ENCODE measurements around the gene CACNA1F. TPM values are rescaled to one million over a fixed set of nuclear protein-coding genes. Genes with fewer than 3 reads are reported as not detected.

The CACNA1F gene
- total and polyA plus RNA-seq, 9 of the 15 experiments (the other 6 are each of a cell fraction or from before 2014, with no cell fraction given), result under 0.01 to 0.41 (median 0.03) TPM; not detected in 3

DNA sequence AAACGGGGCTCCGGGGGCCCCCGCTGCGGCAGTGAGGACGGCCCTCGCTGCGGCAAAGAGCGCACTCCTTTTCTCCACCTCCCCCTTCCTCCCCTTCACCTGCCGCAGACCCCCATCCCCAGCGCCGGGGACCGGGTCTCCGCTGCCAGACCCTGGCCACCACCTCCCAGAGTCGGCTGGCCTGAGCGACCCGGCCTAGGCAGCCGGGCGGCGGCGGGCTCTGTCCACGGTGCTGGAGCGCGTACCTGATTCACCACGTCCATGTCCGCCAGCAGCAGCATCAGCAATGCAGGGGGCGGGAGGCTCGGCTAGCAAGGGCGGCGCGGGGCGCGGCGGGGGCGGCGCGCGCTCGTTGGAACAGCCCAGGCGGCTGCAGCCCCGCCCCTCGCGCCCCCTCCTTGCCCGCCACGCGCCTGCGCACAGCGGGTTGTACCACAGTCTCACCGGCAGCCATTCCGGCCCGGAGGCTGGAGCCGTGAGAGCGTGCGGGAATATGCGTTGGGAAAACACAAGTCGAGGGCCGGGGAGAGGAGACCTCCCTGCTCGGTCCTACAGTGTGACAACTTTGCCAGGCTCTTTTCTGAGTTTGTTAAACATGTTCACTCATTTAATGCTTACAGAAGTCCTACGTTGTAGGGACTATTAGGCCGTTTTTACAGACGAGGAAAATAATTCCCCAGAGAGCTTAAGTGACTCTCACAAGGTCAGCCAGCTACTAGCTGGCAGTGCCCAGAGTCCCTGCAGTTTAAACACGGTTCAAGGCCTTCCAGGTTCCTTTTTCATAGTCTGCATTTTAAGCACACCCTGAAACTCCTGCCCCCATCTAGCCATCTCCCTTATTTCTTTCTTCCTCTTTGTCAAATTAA lies 33.0 kb downstream of the CACNA1F start, which contains the start of gene SYP (continued):
- TF ChIP-seq, protein P1, sequence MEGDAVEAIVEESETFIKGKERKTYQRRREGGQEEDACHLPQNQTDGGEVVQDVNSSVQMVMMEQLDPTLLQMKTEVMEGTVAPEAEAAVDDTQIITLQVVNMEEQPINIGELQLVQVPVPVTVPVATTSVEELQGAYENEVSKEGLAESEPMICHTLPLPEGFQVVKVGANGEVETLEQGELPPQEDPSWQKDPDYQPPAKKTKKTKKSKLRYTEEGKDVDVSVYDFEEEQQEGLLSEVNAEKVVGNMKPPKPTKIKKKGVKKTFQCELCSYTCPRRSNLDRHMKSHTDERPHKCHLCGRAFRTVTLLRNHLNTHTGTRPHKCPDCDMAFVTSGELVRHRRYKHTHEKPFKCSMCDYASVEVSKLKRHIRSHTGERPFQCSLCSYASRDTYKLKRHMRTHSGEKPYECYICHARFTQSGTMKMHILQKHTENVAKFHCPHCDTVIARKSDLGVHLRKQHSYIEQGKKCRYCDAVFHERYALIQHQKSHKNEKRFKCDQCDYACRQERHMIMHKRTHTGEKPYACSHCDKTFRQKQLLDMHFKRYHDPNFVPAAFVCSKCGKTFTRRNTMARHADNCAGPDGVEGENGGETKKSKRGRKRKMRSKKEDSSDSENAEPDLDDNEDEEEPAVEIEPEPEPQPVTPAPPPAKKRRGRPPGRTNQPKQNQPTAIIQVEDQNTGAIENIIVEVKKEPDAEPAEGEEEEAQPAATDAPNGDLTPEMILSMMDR (IDR thresholded peaks at IDR 0.05 in 2 of 3, conservative IDR thresholded peaks at IDR 0.05 in 1 of 3; ENCODE audit: insufficient read depth in 2 of 3, low read depth in 1 of 3, low read length in 3 of 3), result peak in 1 of 3 experiments; percentile 17; a peak in 1 of 6 replicates
- TF ChIP-seq PHF8 (IDR thresholded peaks at IDR 0.05; ENCODE audit: borderline replicate concordance, low read length) (peak; percentile 76), KLF13 (tag; IDR thresholded peaks at IDR 0.05; ENCODE audit: borderline replicate concordance, low read depth) (peak; percentile 94), ZNF24 (IDR thresholded peaks at IDR 0.05) (peak; percentile 58; the same call in 1 of the 2 replicates), HCFC1 (IDR thresholded peaks at IDR 0.05; ENCODE audit: low read depth, low read length) (no peak), RBM15 (IDR thresholded peaks at IDR 0.05; ENCODE audit: insufficient read depth, low read length) (no peak), CREM (IDR thresholded peaks at IDR 0.05; ENCODE audit: low read depth) (peak; percentile 89), JUN (IDR thresholded peaks at IDR 0.05; ENCODE audit: borderline replicate concordance, low read depth, low read length) (no peak; the same call in 1 of the 2 replicates), JUN (CRISPR knock-in tag; IDR thresholded peaks at IDR 0.05; ENCODE audit: borderline replicate concordance) (peak; percentile 77; the same call in 1 of the 2 replicates), ESRRB (CRISPR knock-in tag; IDR thresholded peaks at IDR 0.05; ENCODE audit: borderline replicate concordance) (no peak), FOXK2 (conservative IDR thresholded peaks at IDR 0.05 in 1 of 2, IDR thresholded peaks at IDR 0.05 in 1 of 2; ENCODE audit: low read depth in 2 of 2) (no peak), CBX3 (IDR thresholded peaks at IDR 0.05; ENCODE audit: borderline replicate concordance in 1 of 2, low read length in 2 of 2) (peak in 1 of 2 experiments; percentile 58; a peak in 1 of 3 replicates), ELF4 (CRISPR knock-in tag; IDR thresholded peaks at IDR 0.05) (no peak), ARNT (IDR thresholded peaks at IDR 0.05) (no peak), EWSR1 (IDR thresholded peaks at IDR 0.05; ENCODE audit: borderline replicate concordance, low read depth, partially characterized antibody) (no peak), ZKSCAN3 (CRISPR knock-in tag; IDR thresholded peaks at IDR 0.05) (no peak), YY1 (IDR thresholded peaks at IDR 0.05; ENCODE audit: borderline replicate concordance in 1 of 3, control insufficient read depth in 1 of 3, extremely low read depth in 1 of 3, insufficient read depth in 3 of 3, insufficient read length in 1 of 3, insufficient replicate concordance in 2 of 3, low read depth in 1 of 3, low read length in 2 of 3) (peak; percentile 60 to 93 (median 85)), LEF1 (IDR thresholded peaks at IDR 0.05) (no peak), ZNF197 (CRISPR knock-in tag; IDR thresholded peaks at IDR 0.05; ENCODE audit: low read depth) (peak; percentile 77; the same call in 1 of the 2 replicates), MTA3 (IDR thresholded peaks at IDR 0.05; ENCODE audit: borderline replicate concordance) (peak; percentile 74; the same call in 1 of the 2 replicates), E2F3 (CRISPR knock-in tag; IDR thresholded peaks at IDR 0.05) (peak; percentile 34; the same call in 1 of the 2 replicates)
- TF ChIP-seq, protein P2, sequence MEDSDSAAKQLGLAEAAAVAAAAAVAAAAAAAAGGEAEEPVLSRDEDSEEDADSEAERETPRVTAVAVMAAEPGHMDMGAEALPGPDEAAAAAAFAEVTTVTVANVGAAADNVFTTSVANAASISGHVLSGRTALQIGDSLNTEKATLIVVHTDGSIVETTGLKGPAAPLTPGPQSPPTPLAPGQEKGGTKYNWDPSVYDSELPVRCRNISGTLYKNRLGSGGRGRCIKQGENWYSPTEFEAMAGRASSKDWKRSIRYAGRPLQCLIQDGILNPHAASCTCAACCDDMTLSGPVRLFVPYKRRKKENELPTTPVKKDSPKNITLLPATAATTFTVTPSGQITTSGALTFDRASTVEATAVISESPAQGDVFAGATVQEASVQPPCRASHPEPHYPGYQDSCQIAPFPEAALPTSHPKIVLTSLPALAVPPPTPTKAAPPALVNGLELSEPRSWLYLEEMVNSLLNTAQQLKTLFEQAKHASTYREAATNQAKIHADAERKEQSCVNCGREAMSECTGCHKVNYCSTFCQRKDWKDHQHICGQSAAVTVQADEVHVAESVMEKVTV (CRISPR knock-in tag; IDR thresholded peaks at IDR 0.05), result no peak
